Adrenal gland (tissue), 5 donors: ENCODE results near the gene EFCAB8.

Source experiments
- CTCF ChIP-seq, 6 experiments: fragments of 450-650 bp in 4 of 6; fragments of 200-600 bp in 2 of 6; sonication (generic) in 1 of 6; IDR thresholded peaks; 1 replicate in 5 of 6; 2 replicates in 1 of 6; pipeline versions ENCODE4 v1.5.1 to v1.8.0; 2016 to 2021; ENCODE audit warnings: antibody characterized with exemption in 6 of 6, mild to moderate bottlenecking in 2 of 6, moderate library complexity in 1 of 6
- POLR2A ChIP-seq, 2 donors: fragments of 450-650 bp; IDR thresholded peaks; one replicate each; pipeline ENCODE4 v1.6.1; 2017; ENCODE audit warnings: antibody characterized with exemption in 2 of 2, mild to moderate bottlenecking in 2 of 2, moderate library complexity in 1 of 2
- donor health status: DM: no; HTN: no; CAD: no.

GRCh38 chr20:32909451-32909850, 50.7 kb downstream of the EFCAB8 start:
- TF ChIP-seq CTCF (IDR thresholded peaks at IDR 0.05) (no peak), POLR2A (IDR thresholded peaks at IDR 0.05) (no peak)
